Stimulated activated CD4-positive, alpha-beta T cell treated with anti-CD3 and anti-CD28 coated beads, Interleukin-2, amount 100 ng/mL, for 24 hours (primary cell): ENCODE data around the gene CASP8.
"Not testable (repeated sequence)": the region's sequence is repeated elsewhere in the genome, so short reads cannot be mapped to it uniquely, and the experiment has no call there.

Source experiments
- DNase-seq, 2 donors: peaks; one replicate each; pipeline ENCODE4 v3.0.0-alpha.2; 2020

The CASP8 gene

GRCh38 chr2:201271917-201272316, 11.6 kb downstream of the CASP8 start:
- no peak for DNase-seq

GRCh38 chr2:201273330-201273983, 13.1 kb downstream of the CASP8 start:
- no peak for DNase-seq

- DNase-seq = no peak
Observed at GRCh38 chr2:201275069-201275468, 14.7 kb downstream of the CASP8 start.

- no peak for DNase-seq
Observed at GRCh38 chr2:201275990-201276389, 15.7 kb downstream of the CASP8 start.

GRCh38 chr2:201276511-201276910, 16.2 kb downstream of the CASP8 start:
- DNase-seq = no peak

GRCh38 chr2:201279079-201279478, 18.7 kb downstream of the CASP8 start:
- DNase-seq = no peak

- DNase-seq = no peak
Observed at GRCh38 chr2:201280191-201281040, 20.1 kb downstream of the CASP8 start.

GRCh38 chr2:201285499-201285898, 25.2 kb downstream of the CASP8 start:
- DNase-seq = no peak

- not testable (repeated sequence) for DNase-seq
Observed at GRCh38 chr2:201290457-201291148, 30.3 kb downstream of the CASP8 start.

GRCh38 chr2:201298462-201299052, 38.2 kb downstream of the CASP8 start:
- DNase-seq = no peak

GRCh38 chr2:201299929-201300328, 39.6 kb downstream of the CASP8 start:
- DNase-seq = not testable (repeated sequence)

GRCh38 chr2:201307876-201308275, 47.5 kb downstream of the CASP8 start:
- no peak for DNase-seq

GRCh38 chr2:201308914-201309313, 48.6 kb downstream of the CASP8 start:
- DNase-seq = no peak

GRCh38 chr2:201313362-201313761, 53.0 kb downstream of the CASP8 start:
- no peak for DNase-seq

- no peak for DNase-seq
Observed at GRCh38 chr2:201319511-201319910, 59.2 kb downstream of the CASP8 start.

GRCh38 chr2:201320257-201320656, 59.9 kb downstream of the CASP8 start:
- no peak for DNase-seq

- DNase-seq = no peak
Observed at GRCh38 chr2:201320701-201321100, 60.4 kb downstream of the CASP8 start.

GRCh38 chr2:201322772-201323171, 62.4 kb downstream of the CASP8 start:
- DNase-seq = no peak

- DNase-seq = no peak
Observed at GRCh38 chr2:201327678-201328077, 67.3 kb downstream of the CASP8 start.

- DNase-seq = no peak
Observed at GRCh38 chr2:201329409-201329808, 69.1 kb downstream of the CASP8 start.
